GM23248 (cell line): Measurements from ENCODE around the gene ARID5B. TPM values are rescaled to one million over a fixed set of nuclear protein-coding genes. Genes with fewer than 3 reads are reported as not detected.

Source experiments
- DNase-seq: peaks from one replicate; pipeline ENCODE4 v3.0.0-alpha.2; 2015
- H2AFZ ChIP-seq: fragments of 200-600 bp; sonication (generic); 2 replicates; pipeline ENCODE4 v1.6.1; 2016; ENCODE audit warnings: antibody characterized with exemption
- H3F3A ChIP-seq: fragments of 200-600 bp; sonication (generic); 2 replicates; pipeline ENCODE4 v1.6.1; 2016; ENCODE audit warnings: mild to moderate bottlenecking, antibody characterized with exemption, mixed run types; ENCODE audit not compliant: insufficient read depth
- H3K27ac ChIP-seq: fragments of 200-600 bp; sonication (generic); 2 replicates; pipeline ENCODE4 v1.5.1; 2016; ENCODE audit warnings: mild to moderate bottlenecking
- H3K27me3 ChIP-seq: fragments of 200-600 bp; sonication (generic); replicated peaks from 2 replicates; pipeline ENCODE4 v1.6.1; 2016; ENCODE audit warnings: mild to moderate bottlenecking; ENCODE audit not compliant: insufficient read depth
- H3K36me3 ChIP-seq: fragments of 200-600 bp; sonication (generic); 2 replicates; pipeline ENCODE4 v1.6.1; 2016; ENCODE audit warnings: low read depth, mild to moderate bottlenecking
- H3K4me1 ChIP-seq: fragments of 200-600 bp; sonication (generic); 2 replicates; pipeline ENCODE4 v1.6.1; 2016; ENCODE audit warnings: mild to moderate bottlenecking; ENCODE audit not compliant: insufficient read depth
- H3K4me2 ChIP-seq: fragments of 200-600 bp; sonication (generic); one replicate; pipeline ENCODE4 v1.6.1; 2016; ENCODE audit warnings: mild to moderate bottlenecking; ENCODE audit not compliant: unreplicated experiment
- H3K4me3 ChIP-seq: fragments of 200-600 bp; sonication (generic); 2 replicates; pipeline ENCODE4 v1.5.1; 2016; ENCODE audit warnings: mild to moderate bottlenecking
- H3K79me2 ChIP-seq: fragments of 200-600 bp; sonication (generic); 2 replicates; pipeline ENCODE4 v1.6.1; 2016; ENCODE audit warnings: mild to moderate bottlenecking; ENCODE audit not compliant: insufficient read depth
- H3K9ac ChIP-seq: fragments of 200-600 bp; sonication (generic); 2 replicates; pipeline ENCODE4 v1.6.1; 2016; ENCODE audit warnings: mild to moderate bottlenecking
- H3K9me2 ChIP-seq: fragments of 200-600 bp; sonication (generic); 2 replicates; pipeline ENCODE4 v1.6.1; 2016; ENCODE audit warnings: mixed run types, mild to moderate bottlenecking, moderate library complexity; ENCODE audit not compliant: insufficient read depth
- H3K9me3 ChIP-seq: fragments of 200-600 bp; sonication (generic); one replicate; pipeline ENCODE4 v1.6.1; 2017; ENCODE audit warnings: low read depth
- H4K20me1 ChIP-seq: fragments of 200-600 bp; sonication (generic); 2 replicates; pipeline ENCODE4 v1.6.0; 2016; ENCODE audit not compliant: insufficient read depth
- EZH2 ChIP-seq: fragments of 200-600 bp; sonication (generic); IDR thresholded peaks from 2 replicates; pipeline ENCODE4 v1.6.1; 2018; ENCODE audit warnings: antibody characterized with exemption, mild to moderate bottlenecking; ENCODE audit not compliant: insufficient read depth, poor library complexity, severe bottlenecking
- EZH2phosphoT487 ChIP-seq: fragments of 200-600 bp; sonication (generic); IDR thresholded peaks from 2 replicates; pipeline ENCODE4 v1.6.1; 2018; ENCODE audit warnings: antibody characterized with exemption, moderate library complexity, mild to moderate bottlenecking, low read depth; ENCODE audit not compliant: insufficient read depth
- WGBS, 2 experiments: methylation state at CpG; one replicate each; pipeline ENCODE4 v1.1.6; 2015 to 2017; ENCODE audit warnings: low lambda C conversion rate in 2 of 2, low coverage in 1 of 2; ENCODE audit errors: missing lambda C conversion rate in 2 of 2; 5-methylcytosine and 5-hydroxymethylcytosine counted together
- in situ Hi-C: fragments of 300-500 bp; cut with MboI; formaldehyde crosslinking; loops from 2 replicates; pipeline ENCODE4 v1.15.0; 2020
- polyA plus RNA-seq: library from polyadenylated mRNA; unstranded; fragments of >200 nt; fragmentation: Nextera tagmentation; extraction: Ambion mirVana; gene quantifications from 2 replicates; pipeline ENCODE4 v1.2.1, GENCODE V29; 2016
- total RNA-seq: library from RNA; depleted of rRNA; stranded (reverse); fragments of >200 nt; shearing (Covaris generic); gene quantifications from 2 replicates; pipeline ENCODE4 v1.2.3, GENCODE V29; 2014

ARID5B gene
- total and polyA plus RNA-seq, 2 experiments from 2014 or later = 56.7 to 78.8 TPM

- Histone ChIP-seq H3K36me3 (peaks cover 74% of the 10 kb centered on the region), H3F3A (peaks cover 84% of the 10 kb centered on the region), H3K9ac (no peak overlapping the region), H3K4me3 (no peak overlapping the region), H3K9me3 (no peaks in the 10 kb centered on the region), H3K27me3 (no peaks in the 10 kb centered on the region), H3K4me1 (peaks cover 35% of the 10 kb centered on the region), H3K79me2 (peaks cover 90% of the 10 kb centered on the region), H4K20me1 (no peaks in the 10 kb centered on the region), H3K9me2 (no peaks in the 10 kb centered on the region), H3K4me2 (no peak overlapping the region), H3K27ac (no peak overlapping the region), H2AFZ (no peak overlapping the region)
- 96 to 100% methylated on average over 1 of the region's 1 CpG for WGBS, 2 experiments
- in situ Hi-C loops = no loop called here
- no peak for DNase-seq
- no peak for TF ChIP-seq EZH2
- TF ChIP-seq EZH2phosphoT487 = no peak
Observed at GRCh38 chr10:62067560-62067959, 166.1 kb downstream of the ARID5B start.

GRCh38 chr10:62068464-62068863, 167.0 kb downstream of the ARID5B start:
- Histone ChIP-seq H3K9me2 (no peaks in the 10 kb centered on the region), H4K20me1 (no peaks in the 10 kb centered on the region), H3K4me2 (no peak overlapping the region), H3K79me2 (peaks cover 97% of the 10 kb centered on the region), H3K9me3 (no peaks in the 10 kb centered on the region), H3K4me1 (peaks cover 35% of the 10 kb centered on the region), H3K36me3 (peaks cover 82% of the 10 kb centered on the region), H3F3A (peaks cover 84% of the 10 kb centered on the region), H2AFZ (no peak overlapping the region), H3K9ac (no peak overlapping the region), H3K27ac (no peak overlapping the region), H3K4me3 (no peak overlapping the region), H3K27me3 (no peaks in the 10 kb centered on the region)
- TF ChIP-seq EZH2 = no peak
- WGBS, 2 experiments = 60 to 61% methylated on average over 7 of the region's 7 CpGs
- no peak for DNase-seq
- in situ Hi-C loops = no loop called here

GRCh38 chr10:62069452-62070178, 168.1 kb downstream of the ARID5B start:
- no peak overlapping the region for H3K4me2 ChIP-seq
- 97 to 99% methylated on average over 8 of the region's 8 CpGs for WGBS, 2 experiments

GRCh38 chr10:62071846-62072281, 170.4 kb downstream of the ARID5B start:
- Histone ChIP-seq H2AFZ (no peak overlapping the region), H3K9me3 (no peaks in the 10 kb centered on the region), H3K36me3 (peaks cover 79% of the 10 kb centered on the region), H4K20me1 (no peaks in the 10 kb centered on the region), H3K4me1 (peaks cover 54% of the 10 kb centered on the region), H3K9me2 (no peaks in the 10 kb centered on the region), H3K27me3 (no peaks in the 10 kb centered on the region), H3K79me2 (peaks cover 94% of the 10 kb centered on the region), H3K4me2 (no peak overlapping the region), H3K9ac (no peak overlapping the region), H3K27ac (peak overlapping the region; percentile 14), H3K4me3 (no peak overlapping the region), H3F3A (peaks cover 94% of the 10 kb centered on the region)
- in situ Hi-C loops = no loop called here
- DNase-seq = peak; percentile 73
- 57 to 59% methylated on average over 6 of the region's 6 CpGs for WGBS, 2 experiments
- no peak for TF ChIP-seq EZH2phosphoT487
- no peak for TF ChIP-seq EZH2

More at GRCh38 chr10:62069452-62070178, 168.1 kb downstream of the ARID5B start:
- H3K36me3 ChIP-seq = peaks cover 87% of the 10 kb centered on the region
- H3K9ac ChIP-seq = no peak overlapping the region
- H3K4me1 ChIP-seq = peaks cover 33% of the 10 kb centered on the region
- no peaks in the 10 kb centered on the region for H4K20me1 ChIP-seq
- H3K79me2 ChIP-seq = peaks cover 100% of the 10 kb centered on the region
- H3K4me3 ChIP-seq = no peak overlapping the region
- H3K9me2 ChIP-seq = no peaks in the 10 kb centered on the region
- no peak overlapping the region for H3K27ac ChIP-seq
- H2AFZ ChIP-seq = no peak overlapping the region
- no peak for DNase-seq
- peaks cover 85% of the 10 kb centered on the region for H3F3A ChIP-seq
- no peaks in the 10 kb centered on the region for H3K9me3 ChIP-seq
- H3K27me3 ChIP-seq = no peaks in the 10 kb centered on the region
- TF ChIP-seq EZH2phosphoT487 (no peak), EZH2 (no peak)
- in situ Hi-C loops = no loop called here
